ENCODE data around the gene KCNK7. TPM values are rescaled to one million over a fixed set of nuclear protein-coding genes. Genes with fewer than 3 reads are reported as not detected.
A peak's percentile ranks its signal among the peaks of the same experiment; 100 is the strongest.

The KCNK7 gene
- total RNA-seq, 1 experiment from 2014 or later: 0.69 TPM

GRCh38 chr11:65554057-65554818 lies 41.4 kb downstream of the KCNK7 start:
- H3K4me1 ChIP-seq (ENCODE audit: control insufficient read depth, insufficient read depth, low read length): peaks cover 63% of the 10 kb centered on the region
- no peak overlapping the region for H3K4me3 ChIP-seq (ENCODE audit: low read depth in 2 of 2, low read length in 2 of 2)
- intact Hi-C loops (cut with micrococcal nuclease; ENCODE audit: unreplicated experiment) (loop anchor here (10.0 kb wide), 1 partner anchor 301 kb away; the partner anchor contains the start of gene CFL1), in situ Hi-C loops (cut with HindIII; ENCODE audit: low pct_unique_long_range_greater_than_20kb, low sequenced_read_pairs) (no loop called here)
- H3K27ac ChIP-seq (ENCODE audit: low read length): peak overlapping the region; percentile 48
- no peak for DNase-seq (ENCODE audit: low read depth, low spot score)
- H3K9me3 ChIP-seq (ENCODE audit: control insufficient read depth, insufficient read depth, low read depth, low read length): no peaks in the 10 kb centered on the region
- no TSS peak for BruUV-seq (replicated peaks)
- ChIA-PET POLR2A (no interaction called here), CTCF (no interaction called here)
- no peak for ATAC-seq
- no peaks in the 10 kb centered on the region for H3K36me3 ChIP-seq (ENCODE audit: control insufficient read depth, insufficient read depth, low read length)
- H3K27me3 ChIP-seq (ENCODE audit: control insufficient read depth, insufficient read depth, low read length): no peaks in the 10 kb centered on the region
- no peak for TF ChIP-seq REST (IDR thresholded peaks at IDR 0.05; ENCODE audit: insufficient read depth in 1 of 2, low read depth in 2 of 2, low read length in 1 of 2)
- TF ChIP-seq CTCF (IDR thresholded peaks at IDR 0.05): no peak
- no peak for TF ChIP-seq POLR2AphosphoS5 (IDR thresholded peaks at IDR 0.05; ENCODE audit: low read depth, low read length)
- no peak for TF ChIP-seq SIN3A (IDR thresholded peaks at IDR 0.05; ENCODE audit: borderline replicate concordance, insufficient read depth, low read depth, low read length)
- no peak for TF ChIP-seq TCF7L2 (IDR thresholded peaks at IDR 0.05; ENCODE audit: low read depth, low read length)

- no peak for DNase-seq (ENCODE audit: low read depth, low spot score)
- no peaks in the 10 kb centered on the region for H3K9me3 ChIP-seq (ENCODE audit: control insufficient read depth, insufficient read depth, low read depth, low read length)
- in situ Hi-C loops (cut with HindIII; ENCODE audit: low pct_unique_long_range_greater_than_20kb, low sequenced_read_pairs) (no loop called here), intact Hi-C loops (cut with micrococcal nuclease; ENCODE audit: unreplicated experiment) (loop anchor here (10.0 kb wide), 1 partner anchor 301 kb away; the partner anchor contains the start of gene CFL1)
- no peaks in the 10 kb centered on the region for H3K27me3 ChIP-seq (ENCODE audit: control insufficient read depth, insufficient read depth, low read length)
- BruUV-seq (replicated peaks): no TSS peak
- POLR2A ChIA-PET: interaction anchor here (0.7 kb wide), 1 partner anchor 17 kb away, joined by 9 read pairs; no protein-coding TSS in a partner anchor
- H3K27ac ChIP-seq (ENCODE audit: low read length): peak overlapping the region; percentile 46
- peak; percentile 15 for ATAC-seq
- no peaks in the 10 kb centered on the region for H3K36me3 ChIP-seq (ENCODE audit: control insufficient read depth, insufficient read depth, low read length)
- CTCF ChIA-PET: interaction anchor here (2.3 kb wide), 1 partner anchor 13 kb away, joined by 22 read pairs; no protein-coding TSS in a partner anchor
- TF ChIP-seq TCF7L2 (IDR thresholded peaks at IDR 0.05; ENCODE audit: low read depth, low read length) (no peak), REST (IDR thresholded peaks at IDR 0.05; ENCODE audit: insufficient read depth in 1 of 2, low read depth in 2 of 2, low read length in 1 of 2) (no peak), CTCF (IDR thresholded peaks at IDR 0.05) (no peak), SIN3A (IDR thresholded peaks at IDR 0.05; ENCODE audit: borderline replicate concordance, insufficient read depth, low read depth, low read length) (no peak), POLR2AphosphoS5 (IDR thresholded peaks at IDR 0.05; ENCODE audit: low read depth, low read length) (no peak)
- H3K4me3 ChIP-seq (ENCODE audit: low read depth in 2 of 2, low read length in 2 of 2): no peak overlapping the region
- H3K4me1 ChIP-seq (ENCODE audit: control insufficient read depth, insufficient read depth, low read length): peaks cover 55% of the 10 kb centered on the region
Measured at GRCh38 chr11:65553301-65554001, 42.1 kb downstream of the KCNK7 start.

Measured in Panc1 (cell line).